Ramos (cell line): ENCODE measurements around the gene DNASE2.

Experiments used
- in situ Hi-C: fragments of 300-500 bp; cut with MboI; formaldehyde crosslinking; loops from one replicate; pipeline ENCODE4 v1.14.3; 2022; ENCODE audit warnings: low sequenced_read_pairs; ENCODE audit not compliant: unreplicated experiment

DNASE2 gene

GRCh38 chr19:12836529-12836863 lies 44.8 kb downstream of the DNASE2 start:
- in situ Hi-C loops = no loop called here

- in situ Hi-C loops = no loop called here
Observed at GRCh38 chr19:12834976-12835757, 46.1 kb downstream of the DNASE2 start.

- in situ Hi-C loops = no loop called here
Observed at GRCh38 chr19:12834566-12834943, 46.7 kb downstream of the DNASE2 start, which contains the start of gene RTBDN. Gene RTBDN, minus strand, starts transcription at chr19:12834579. Its CDS starts 4,600 bp downstream, at chr19:12829979.

- in situ Hi-C loops = no loop called here
Observed at GRCh38 chr19:12833738-12834565, 47.3 kb downstream of the DNASE2 start.

- in situ Hi-C loops = no loop called here
Observed at GRCh38 chr19:12833418-12833737, 47.9 kb downstream of the DNASE2 start.

- in situ Hi-C loops = no loop called here
Observed at GRCh38 chr19:12828494-12828893, 52.8 kb downstream of the DNASE2 start.

- in situ Hi-C loops = no loop called here
Observed at GRCh38 chr19:12825254-12826131, 55.8 kb downstream of the DNASE2 start.
